Ascending aorta (tissue), 2 donors: ENCODE measurements around the gene SH3BP2. TPM values are rescaled to one million over a fixed set of nuclear protein-coding genes. Genes with fewer than 3 reads are reported as not detected.

Experiments used
- DNase-seq, 2 donors: peaks; one replicate each; pipeline ENCODE4 v3.0.0-alpha.2; 2019; ENCODE audit warnings: low spot score in 2 of 2
- H3K27ac ChIP-seq, 2 donors: fragments of 200-600 bp; sonication (generic); one replicate each; pipeline ENCODE4 v1.5.1; 2016 to 2017; ENCODE audit warnings: mild to moderate bottlenecking in 1 of 2
- H3K27me3 ChIP-seq: fragments of 200-600 bp; sonication (generic); one replicate; pipeline ENCODE4 v1.5.1; 2017
- H3K36me3 ChIP-seq, 2 donors: fragments of 200-600 bp; sonication (generic); one replicate each; pipeline ENCODE4 v1.5.1; 2016
- H3K4me1 ChIP-seq, 2 donors: fragments of 200-600 bp; sonication (generic); one replicate each; pipeline ENCODE4 v1.5.1; 2016 to 2017; ENCODE audit warnings: mild to moderate bottlenecking in 1 of 2
- H3K4me3 ChIP-seq, 2 donors: fragments of 200-600 bp; sonication (generic); one replicate each; pipeline ENCODE4 v1.5.1; 2016 to 2017; ENCODE audit warnings: mild to moderate bottlenecking in 1 of 2
- H3K9me3 ChIP-seq, 2 donors: fragments of 200-600 bp; sonication (generic); one replicate each; pipeline ENCODE4 v1.5.1; 2016
- CTCF ChIP-seq, 3 experiments: fragments of 200-600 bp in 2 of 3; fragments of 450-650 bp in 1 of 3; sonication (generic) in 2 of 3; IDR thresholded peaks; one replicate each; pipeline ENCODE4 v1.5.1; 2016 to 2019; ENCODE audit warnings: antibody characterized with exemption in 3 of 3, mild to moderate bottlenecking in 1 of 3, moderate library complexity in 1 of 3
- intact Hi-C: fragments of 100-400 bp; cut with DNase I; formaldehyde crosslinking; loops from one replicate; pipeline ENCODE4 v1.15.1; 2023
- total RNA-seq: library from RNA; depleted of rRNA; stranded (reverse); fragments of >200 nt; gene quantifications from one replicate; pipeline ENCODE4 v1.1.0, GENCODE V29; 2016

The SH3BP2 gene
- total RNA-seq, 1 donor from 2014 or later = 70.6 TPM

GRCh38 chr4:2867758-2868491 lies 75.0 kb downstream of the SH3BP2 start:
- intact Hi-C loops = no loop called here
- Histone ChIP-seq H3K4me1 (peaks cover 19 to 61% of the 10 kb centered on the region in 2 donors), H3K9me3 (no peaks in the 10 kb centered on the region), H3K27me3 (no peaks in the 10 kb centered on the region), H3K27ac (peak overlapping the region in 1 of 2 donors; percentile 37), H3K36me3 (no peaks in the 10 kb centered on the region), H3K4me3 (peak overlapping the region; percentile 24 to 53)
- TF ChIP-seq CTCF (IDR thresholded peaks at IDR 0.05) = no peak
- DNase-seq = no peak

- Histone ChIP-seq H3K27ac (peak overlapping the region in 1 of 2 donors; percentile 37), H3K4me1 (peaks cover 18 to 51% of the 10 kb centered on the region in 2 donors), H3K9me3 (no peaks in the 10 kb centered on the region), H3K4me3 (peak overlapping the region in 1 of 2 donors; percentile 53), H3K27me3 (no peaks in the 10 kb centered on the region), H3K36me3 (no peaks in the 10 kb centered on the region)
- intact Hi-C loops = no loop called here
- DNase-seq = no peak
- TF ChIP-seq CTCF (IDR thresholded peaks at IDR 0.05) = no peak
These were observed 76.1 kb downstream of the SH3BP2 start for GRCh38 chr4:2868877-2869487.

GRCh38 chr4:2869659-2870058 lies 76.8 kb downstream of the SH3BP2 start:
- Histone ChIP-seq H3K9me3 (no peaks in the 10 kb centered on the region), H3K36me3 (no peaks in the 10 kb centered on the region), H3K27ac (no peak overlapping the region), H3K4me1 (peaks cover 18 to 48% of the 10 kb centered on the region in 2 donors), H3K4me3 (no peak overlapping the region), H3K27me3 (no peaks in the 10 kb centered on the region)
- no peak for DNase-seq
- TF ChIP-seq CTCF (IDR thresholded peaks at IDR 0.05) = no peak
- intact Hi-C loops = no loop called here

GRCh38 chr4:2870082-2870481 lies 77.2 kb downstream of the SH3BP2 start:
- Histone ChIP-seq H3K27ac (no peak overlapping the region), H3K36me3 (no peaks in the 10 kb centered on the region), H3K27me3 (no peaks in the 10 kb centered on the region), H3K4me1 (peaks cover 18 to 50% of the 10 kb centered on the region in 2 donors), H3K4me3 (no peak overlapping the region), H3K9me3 (no peaks in the 10 kb centered on the region)
- no peak for DNase-seq
- intact Hi-C loops = no loop called here
- TF ChIP-seq CTCF (IDR thresholded peaks at IDR 0.05) = no peak

- H3K4me3 ChIP-seq = no peak overlapping the region
- no peak for DNase-seq
- peaks cover 18 to 37% of the 10 kb centered on the region in 2 donors for H3K4me1 ChIP-seq
- H3K27ac ChIP-seq = no peak overlapping the region
- H3K36me3 ChIP-seq = peaks cover 7 to 8% of the 10 kb centered on the region in 2 donors
- H3K27me3 ChIP-seq = no peaks in the 10 kb centered on the region
- no peak for TF ChIP-seq CTCF (IDR thresholded peaks at IDR 0.05)
- intact Hi-C loops = no loop called here
- H3K9me3 ChIP-seq = no peaks in the 10 kb centered on the region
These were observed 78.6 kb downstream of the SH3BP2 start for GRCh38 chr4:2871466-2871865.
